ENCODE results near the gene NFIB. TPM values are rescaled to one million over a fixed set of nuclear protein-coding genes. Genes with fewer than 3 reads are reported as not detected.
A peak's percentile ranks its signal among the peaks of the same experiment; 100 is the strongest.

NFIB gene
- polyA plus RNA-seq, 1 of the 3 experiments (the other 2 are of a cell fraction), result 9.2 TPM

GRCh38 chr9:14051419-14051818, 262.5 kb downstream of the NFIB start:
- Histone ChIP-seq H2AFZ (ENCODE audit: low read depth) (no peak overlapping the region), H3K4me2 (no peak overlapping the region), H3F3A (replicated peaks; ENCODE audit: insufficient read depth) (peaks cover 26% of the 10 kb centered on the region), H3K9me2 (no peaks in the 10 kb centered on the region), H3K4me1 (ENCODE audit: control insufficient read depth in 1 of 2, insufficient read depth in 2 of 2, low read depth in 1 of 2, low read length in 1 of 2) (peaks cover 4 to 14% of the 10 kb centered on the region in 2 experiments), H3K4me3 (ENCODE audit: low read depth in 2 of 2, low read length in 1 of 2) (no peak overlapping the region), H4K20me1 (ENCODE audit: insufficient read depth) (no peaks in the 10 kb centered on the region), H3K27me3 (ENCODE audit: insufficient read depth) (no peaks in the 10 kb centered on the region), H3K36me3 (replicated peaks in 1 of 2; ENCODE audit: control insufficient read depth in 1 of 2, insufficient read depth in 2 of 2, low read length in 1 of 2) (no peaks in the 10 kb centered on the region), H3K79me2 (ENCODE audit: insufficient read depth) (no peaks in the 10 kb centered on the region), H3K9me3 (no peaks in the 10 kb centered on the region), H3K9ac (no peak overlapping the region), H3K27ac (ENCODE audit: low read depth in 2 of 2, low read length in 1 of 2) (peak overlapping the region in 1 of 2 experiments; percentile 55; a peak in 1 of 4 replicates)
- DNase-seq, result no peak
- TF ChIP-seq JUND (IDR thresholded peaks at IDR 0.05) (peak; percentile 20; the same call in 1 of the 2 replicates), MAX (IDR thresholded peaks at IDR 0.05; ENCODE audit: low read depth) (no peak), PBX3 (IDR thresholded peaks at IDR 0.05) (peak; percentile 34; the same call in 1 of the 2 replicates), MEF2A (IDR thresholded peaks at IDR 0.05; ENCODE audit: borderline replicate concordance, low read depth) (no peak), ZBTB33 (IDR thresholded peaks at IDR 0.05; ENCODE audit: borderline replicate concordance, low read depth) (no peak), FOXJ3 (CRISPR knock-in tag; IDR thresholded peaks at IDR 0.05) (no peak), EZH2phosphoT487 (IDR thresholded peaks at IDR 0.05; ENCODE audit: borderline replicate concordance, low read depth) (no peak), NFIC (IDR thresholded peaks at IDR 0.05; ENCODE audit: borderline replicate concordance) (peak; percentile 39; the same call in 1 of the 2 replicates)
- ChIA-PET POLR2A (no interaction called here), CTCF (no interaction called here)

GRCh38 chr9:14043483-14043882, 270.5 kb downstream of the NFIB start:
- Histone ChIP-seq H3K9me2 (no peaks in the 10 kb centered on the region), H3K27ac (ENCODE audit: low read depth in 2 of 2, low read length in 1 of 2) (no peak overlapping the region), H2AFZ (ENCODE audit: low read depth) (no peak overlapping the region), H3K79me2 (ENCODE audit: insufficient read depth) (no peaks in the 10 kb centered on the region), H3K4me1 (ENCODE audit: control insufficient read depth in 1 of 2, insufficient read depth in 2 of 2, low read depth in 1 of 2, low read length in 1 of 2) (no peaks in the 10 kb centered on the region), H3K27me3 (ENCODE audit: insufficient read depth) (no peaks in the 10 kb centered on the region), H3K9me3 (no peaks in the 10 kb centered on the region), H3K36me3 (replicated peaks in 1 of 2; ENCODE audit: control insufficient read depth in 1 of 2, insufficient read depth in 2 of 2, low read length in 1 of 2) (no peaks in the 10 kb centered on the region), H3K9ac (no peak overlapping the region), H3K4me2 (no peak overlapping the region), H4K20me1 (ENCODE audit: insufficient read depth) (no peaks in the 10 kb centered on the region), H3F3A (replicated peaks; ENCODE audit: insufficient read depth) (peaks cover 5% of the 10 kb centered on the region), H3K4me3 (ENCODE audit: low read depth in 2 of 2, low read length in 1 of 2) (no peak overlapping the region)
- TF ChIP-seq IRF3 (IDR thresholded peaks at IDR 0.05; ENCODE audit: low read depth, low read length), result no peak
- TF ChIP-seq PBX3 (IDR thresholded peaks at IDR 0.05), result peak; percentile 44
- no peak for TF ChIP-seq RFX5 (IDR thresholded peaks at IDR 0.05; ENCODE audit: low read length)
- DNase-seq, result no peak
- ChIA-PET CTCF (interaction anchor here (1.1 to 1.2 kb wide), 2 partner anchors 9 to 16 kb away, joined by 3 read pairs; no protein-coding TSS in a partner anchor), POLR2A (interaction anchor here (0.7 kb wide), 1 partner anchor 238 kb away, joined by 3 read pairs; no protein-coding TSS in a partner anchor)
- 83% methylated on average over 1 of the region's 1 CpG for WGBS (ENCODE audit: low lambda C conversion rate)

Data from SK-N-SH (cell line).